ENCODE data around the gene EPPIN.
A peak's percentile ranks its signal among the peaks of the same experiment; 100 is the strongest.
"Not testable (repeated sequence)": the region's sequence is repeated elsewhere in the genome, so short reads cannot be mapped to it uniquely, and the experiment has no call there.

EPPIN gene

GRCh38 chr20:45547206-45547770, at the start of gene EPPIN:
Gene EPPIN, minus strand, starts transcription at chr20:45547401. Its CDS starts 44 bp downstream, at chr20:45547357.
- no peak for DNase-seq

DNA sequence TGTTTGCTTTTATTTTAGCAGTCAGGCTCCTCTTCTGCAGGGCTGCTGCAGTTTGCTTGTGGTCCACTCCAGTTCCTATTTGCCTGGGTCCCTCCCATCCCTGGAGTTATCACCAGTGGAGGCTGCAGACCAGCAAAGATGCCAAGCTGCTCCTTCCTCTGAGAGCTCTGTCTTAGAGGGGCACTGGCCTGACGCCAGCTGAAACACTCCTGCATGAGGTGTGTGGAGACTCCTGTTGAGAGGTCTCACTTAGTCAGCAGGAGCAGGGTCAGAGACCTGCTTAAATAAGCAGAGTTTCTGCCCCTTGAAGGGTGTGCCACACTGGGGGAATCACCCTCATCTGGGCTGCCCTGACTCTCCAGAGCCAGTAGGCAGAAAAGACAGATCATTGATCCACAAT, 48.0 kb upstream of the EPPIN start:
- no peak for DNase-seq

DNA sequence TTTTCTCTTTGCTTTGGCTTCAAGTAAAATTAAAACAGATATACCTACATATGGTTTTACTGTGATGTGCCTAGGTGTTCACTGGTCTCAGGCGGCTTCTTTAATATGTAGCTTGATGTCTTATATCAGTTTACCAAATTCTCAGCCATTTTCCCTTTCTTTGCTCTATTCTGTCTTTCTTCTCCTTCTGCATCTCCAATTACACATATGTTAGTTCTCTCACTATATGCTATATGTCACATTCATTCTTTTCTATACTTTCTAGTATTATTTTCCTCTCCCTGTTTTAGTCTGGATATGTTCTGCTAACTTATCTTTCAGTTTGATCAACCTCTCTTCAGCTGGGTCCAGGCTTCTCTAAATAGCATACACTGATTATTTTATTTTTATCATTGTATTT, 46.3 kb upstream of the EPPIN start:
- no peak for DNase-seq

DNA sequence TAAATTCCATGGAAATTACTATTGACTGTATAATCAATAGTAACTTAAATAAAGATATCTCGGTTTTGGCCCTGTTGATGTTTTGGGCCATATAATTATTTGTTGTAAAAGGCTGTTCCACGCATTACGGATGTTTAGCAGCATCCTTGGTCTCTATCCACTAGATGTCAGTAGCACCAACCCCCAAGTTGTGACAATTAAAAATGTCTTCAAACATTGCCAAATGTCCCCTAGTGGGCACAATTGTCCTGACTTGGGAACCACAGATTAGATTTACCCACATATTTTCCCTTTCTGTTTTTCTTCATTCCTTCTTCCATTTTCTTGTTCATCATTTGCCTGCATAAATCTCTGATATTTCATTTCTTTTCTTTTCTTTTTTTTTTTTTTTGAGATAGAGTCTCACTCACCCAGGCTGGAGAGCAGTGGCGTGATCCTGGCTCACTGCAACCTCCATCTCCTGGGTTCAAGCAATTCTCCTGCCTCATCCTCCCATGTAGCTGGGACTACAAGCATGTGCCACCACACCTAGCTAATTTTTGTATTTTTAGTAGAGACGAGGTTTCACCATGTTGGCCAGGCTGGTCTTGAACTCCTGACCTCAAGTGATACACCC, 45.5 kb upstream of the EPPIN start:
- DNase-seq = peak; percentile 25

GRCh38 chr20:45589725-45590124, 42.5 kb upstream of the EPPIN start:
- no peak for DNase-seq

DNA sequence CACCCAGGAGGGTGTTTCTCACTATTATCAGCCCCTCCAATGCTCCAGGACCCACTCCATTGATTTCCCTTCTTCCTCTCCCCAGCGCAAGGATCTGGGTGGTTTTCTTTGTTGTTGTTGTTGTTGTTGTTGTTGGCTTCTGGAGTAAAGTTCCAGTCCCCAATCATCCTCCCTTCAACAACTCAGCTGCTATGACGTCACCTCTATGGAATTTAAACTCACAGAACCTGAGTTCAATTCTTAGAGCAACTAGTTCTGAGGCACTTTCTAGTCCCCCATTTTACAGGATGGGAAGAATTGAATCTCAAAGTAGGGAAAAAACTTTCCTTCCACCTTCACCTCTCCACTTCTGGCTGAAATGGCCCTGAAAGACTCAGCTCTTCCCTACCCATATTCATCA, 41.6 kb upstream of the EPPIN start:
- DNase-seq = no peak

DNA sequence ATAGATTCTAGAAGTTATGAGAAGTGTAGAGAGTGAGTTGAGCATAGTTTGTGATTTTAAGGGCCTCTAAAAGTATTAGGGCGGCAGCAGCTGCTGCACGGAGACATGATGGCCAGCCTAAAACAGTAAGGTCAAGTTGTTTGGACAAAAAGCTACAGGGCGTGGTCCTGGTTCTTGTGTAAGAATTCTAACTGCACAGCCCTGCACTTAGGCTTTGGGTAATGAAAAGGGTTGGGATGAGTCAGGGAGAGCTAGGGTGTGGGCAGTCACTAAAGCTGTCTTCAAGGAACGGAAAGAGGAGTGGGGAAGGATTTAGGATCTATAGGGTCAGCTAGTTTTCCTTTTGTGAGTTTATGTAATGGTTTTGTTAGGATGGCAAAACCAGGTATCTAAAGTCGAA, 38.8 kb upstream of the EPPIN start:
- not testable (repeated sequence) for DNase-seq

GRCh38 chr20:45584294-45584693, 37.1 kb upstream of the EPPIN start:
- not testable (repeated sequence) for DNase-seq

- DNase-seq = no peak
Measured at GRCh38 chr20:45583502-45583901, 36.3 kb upstream of the EPPIN start.

GRCh38 chr20:45581702-45582101, 34.5 kb upstream of the EPPIN start:
- DNase-seq = no peak

DNA sequence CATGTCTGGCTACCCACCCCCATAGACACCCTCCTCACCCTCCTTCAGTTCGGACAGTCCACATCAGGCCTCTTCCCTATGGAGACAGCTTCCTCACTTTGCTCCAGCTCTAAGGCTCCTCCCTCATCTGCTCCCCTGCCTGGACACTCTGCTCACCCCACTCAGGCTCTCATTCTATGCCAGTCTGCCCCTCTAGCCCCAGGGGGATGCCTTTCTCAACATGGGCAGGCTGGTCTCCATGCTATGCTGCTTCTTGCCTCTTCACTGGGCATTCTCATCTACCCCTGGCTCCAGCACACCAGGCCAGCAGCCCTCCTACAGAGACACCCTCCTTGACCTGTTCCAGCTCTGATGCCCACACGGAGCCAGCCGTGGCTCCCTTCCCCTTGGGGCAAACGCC, 32.0 kb upstream of the EPPIN start, which contains the start of gene WFDC8:
Gene WFDC8, minus strand, starts transcription at position 101 of the 400 bp plus-strand sequence. Its CDS starts 37 bp downstream, at position 64.
- no peak for DNase-seq

DNA sequence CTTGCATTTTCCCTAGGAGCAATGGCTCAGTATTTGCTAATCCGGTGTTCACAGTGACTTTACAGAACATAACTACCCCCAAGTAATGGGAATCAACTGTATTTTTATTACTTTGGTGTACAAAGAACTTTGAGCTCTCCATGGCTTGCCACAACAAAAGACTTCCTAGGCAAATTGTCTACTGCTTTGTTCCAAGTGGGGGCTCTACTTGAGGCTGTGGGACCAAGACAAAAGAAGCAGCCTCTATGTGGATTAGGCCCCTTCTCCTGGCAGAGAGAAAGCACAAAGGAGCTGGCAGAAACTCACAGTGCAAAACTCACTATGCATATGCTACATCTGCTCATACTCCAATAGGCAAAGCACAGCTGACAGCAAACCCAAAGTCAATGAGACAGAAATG, 31.0 kb upstream of the EPPIN start:
- no peak for DNase-seq

- DNase-seq = no peak
Measured at GRCh38 chr20:45576995-45577394, 29.8 kb upstream of the EPPIN start.

DNA sequence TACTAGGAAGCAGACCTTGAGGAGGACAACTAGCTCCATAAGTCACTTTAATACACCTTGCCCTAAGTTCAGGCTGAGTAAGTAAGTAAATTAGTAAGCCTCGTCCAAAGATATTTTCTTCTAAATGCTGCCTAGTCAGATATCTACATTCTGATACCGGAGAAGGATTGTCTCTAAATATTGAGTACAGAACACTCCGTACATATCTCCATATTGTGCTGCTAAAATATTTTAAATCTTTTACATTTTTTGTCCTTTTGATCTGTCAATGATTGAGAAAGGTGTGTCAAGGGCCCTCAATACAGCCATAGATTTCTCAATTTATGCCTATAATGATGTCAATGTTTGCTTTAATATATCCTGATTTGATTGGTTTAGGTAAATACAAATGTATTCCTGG, 28.7 kb upstream of the EPPIN start:
- no peak for DNase-seq

- DNase-seq = not testable (repeated sequence)
Measured at GRCh38 chr20:45569650-45570049, 22.4 kb upstream of the EPPIN start.

DNA sequence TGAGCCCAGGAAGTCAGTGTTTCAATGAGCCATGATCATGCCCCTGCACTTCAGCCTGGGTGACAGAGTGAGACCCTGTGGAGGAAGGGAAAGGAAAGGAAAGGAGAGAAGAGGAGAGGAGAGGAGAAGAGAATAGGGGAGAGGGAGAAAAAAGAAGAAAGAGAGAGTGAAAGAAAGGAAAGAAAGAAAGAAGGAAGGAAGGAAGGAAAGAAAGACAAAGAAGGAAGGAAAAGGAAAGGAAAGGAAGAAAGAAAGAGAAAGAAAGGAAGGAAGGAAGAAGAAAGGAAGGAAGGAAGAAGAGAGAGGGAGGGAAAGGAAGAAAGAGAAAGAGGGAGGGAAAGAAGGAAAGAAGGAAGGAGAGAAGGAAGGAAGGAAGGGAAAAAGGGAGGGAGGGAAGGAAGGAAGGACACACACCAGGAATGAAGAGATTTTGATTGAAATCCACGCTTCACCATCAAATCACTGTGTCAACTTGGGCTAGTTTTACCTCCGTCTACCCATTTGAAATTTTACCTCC, 17.6 kb upstream of the EPPIN start:
- DNase-seq = no peak

DNA sequence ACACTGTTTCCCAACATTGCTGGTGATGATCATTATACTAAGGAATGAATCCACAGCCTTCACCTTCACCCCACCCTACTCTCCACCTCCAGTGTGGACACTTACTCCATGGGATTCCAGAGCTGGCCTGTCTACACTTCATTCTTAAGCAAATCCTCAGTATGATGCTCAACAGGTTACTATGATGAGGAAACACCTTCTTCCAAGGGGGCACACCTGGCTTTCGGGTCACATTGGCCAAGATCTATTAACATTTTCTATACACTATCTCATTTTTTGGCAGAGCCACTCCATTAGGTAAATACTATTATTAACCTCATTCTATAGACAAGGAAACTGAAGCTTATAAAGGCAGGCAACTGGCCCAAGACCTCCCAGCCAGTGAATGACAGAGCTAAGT, 8.0 kb upstream of the EPPIN start:
- DNase-seq = no peak

DNA sequence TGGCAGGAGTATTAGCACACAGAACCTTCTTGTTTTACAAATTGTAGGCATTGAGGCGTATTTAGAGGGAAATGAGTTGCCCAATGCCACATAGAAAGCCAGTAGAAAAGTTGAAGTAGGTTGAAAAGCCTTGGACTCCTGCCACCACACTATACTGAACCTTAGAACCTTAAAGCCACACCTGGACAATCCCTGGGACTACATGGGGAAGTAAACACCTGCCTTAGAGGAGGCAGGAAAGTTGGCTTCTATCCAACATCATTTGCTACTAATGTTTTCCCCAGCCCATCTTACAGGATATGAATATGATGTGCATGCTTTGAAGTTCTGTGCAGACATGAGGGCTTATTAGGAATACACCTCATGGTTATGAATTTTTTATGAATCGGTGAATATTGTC, 5.3 kb upstream of the EPPIN start:
- peak; percentile 62 for DNase-seq

DNA sequence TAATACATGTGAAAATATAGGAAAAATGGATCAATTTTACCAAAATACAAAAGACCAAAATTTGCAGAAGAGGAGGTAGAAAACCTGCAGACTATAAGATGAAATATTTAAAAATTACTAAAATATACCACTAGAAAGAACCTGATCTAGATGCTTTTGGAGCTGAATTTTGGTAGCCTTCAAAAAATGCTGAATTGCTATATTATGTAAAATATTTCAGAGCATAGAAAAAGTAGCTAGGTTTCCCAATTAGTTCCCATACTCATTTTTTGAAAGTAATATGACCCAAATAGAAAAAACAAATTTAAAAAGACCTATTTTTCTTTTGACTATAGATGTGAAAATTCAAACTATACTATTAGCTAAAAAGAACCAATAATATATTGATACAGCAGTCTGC, 3.6 kb upstream of the EPPIN start:
- DNase-seq = no peak

- DNase-seq = no peak
Measured at GRCh38 chr20:45548410-45548809, 1.2 kb upstream of the EPPIN start.

GRCh38 chr20:45545754-45546453, 1.3 kb downstream of the EPPIN start:
- DNase-seq = no peak

DNA sequence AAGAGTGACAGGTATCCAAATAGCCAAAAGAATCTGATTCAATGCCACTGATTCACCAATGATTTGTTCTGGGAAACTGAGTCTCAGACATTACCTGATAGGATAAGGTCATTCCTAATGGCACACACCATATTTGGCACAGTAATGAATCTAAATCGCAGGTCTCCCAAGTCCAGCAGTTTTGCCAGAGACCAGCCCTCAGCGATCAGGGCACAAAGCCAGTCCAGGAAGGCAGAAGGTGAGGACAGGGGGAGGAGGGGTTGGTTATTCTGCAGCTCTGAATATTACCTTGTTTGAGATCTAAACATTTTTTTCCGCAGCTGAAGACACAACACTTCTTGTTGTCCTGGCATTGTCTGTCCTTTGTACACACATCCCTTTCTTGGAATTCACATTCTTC, 1.9 kb downstream of the EPPIN start:
- no peak for DNase-seq

DNA sequence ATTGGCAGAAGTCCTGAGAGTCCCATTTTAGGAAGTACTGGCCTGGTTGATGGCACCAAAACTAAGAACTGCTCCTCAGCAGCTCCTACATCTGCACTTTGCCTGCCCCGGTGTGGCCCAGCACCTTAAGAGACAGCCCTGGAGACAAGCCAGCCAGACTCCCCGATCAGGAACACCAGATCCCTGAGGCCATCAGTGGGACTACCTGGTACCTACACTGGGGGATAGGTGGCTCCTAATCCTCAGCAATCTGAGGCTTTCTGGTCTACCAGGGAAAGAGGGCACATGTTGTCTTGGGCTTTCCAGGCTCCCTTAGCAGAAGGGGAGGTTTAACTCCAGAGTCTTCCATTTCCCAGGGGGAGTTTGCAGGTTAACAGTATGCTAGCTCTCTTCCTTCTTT, 7.8 kb downstream of the EPPIN start, which contains the start of gene WFDC6:
Gene WFDC6, minus strand, starts transcription at position 101 of the 400 bp plus-strand sequence. Its CDS starts 75 bp downstream, at position 26.
- DNase-seq = no peak

DNA sequence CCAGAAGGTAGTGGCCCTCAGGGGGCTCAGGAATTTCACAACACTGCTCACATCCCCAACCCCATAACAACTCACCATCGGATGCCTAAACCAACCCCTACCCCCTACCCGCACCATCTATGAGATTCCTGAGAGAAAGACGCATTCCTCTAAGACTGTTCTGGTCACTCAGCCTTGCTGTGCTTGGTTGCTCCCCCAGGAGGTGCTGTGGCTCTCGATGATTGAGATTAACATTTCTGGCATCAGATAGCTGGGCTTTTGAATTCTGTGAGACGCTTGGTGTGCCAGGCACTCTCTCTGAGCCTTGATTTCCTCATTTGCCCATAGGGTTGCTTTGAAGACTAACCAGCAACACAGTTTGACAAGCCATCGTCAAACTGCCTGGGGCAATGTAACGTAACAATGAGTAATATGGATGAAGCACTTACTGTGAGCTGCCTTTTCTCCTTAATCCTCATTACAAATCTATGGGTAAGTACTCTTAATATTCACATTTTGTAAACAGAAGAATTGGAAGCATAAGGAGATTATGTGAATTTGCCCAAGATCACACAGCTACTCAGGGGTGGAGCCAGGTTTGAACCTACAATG, 8.9 kb downstream of the EPPIN start:
- no peak for DNase-seq
